ENCODE results near the gene ATP2A1.
"Not testable (repeated sequence)": the region's sequence is repeated elsewhere in the genome, so short reads cannot be mapped to it uniquely, and the experiment has no call there.

The ATP2A1 gene

DNA sequence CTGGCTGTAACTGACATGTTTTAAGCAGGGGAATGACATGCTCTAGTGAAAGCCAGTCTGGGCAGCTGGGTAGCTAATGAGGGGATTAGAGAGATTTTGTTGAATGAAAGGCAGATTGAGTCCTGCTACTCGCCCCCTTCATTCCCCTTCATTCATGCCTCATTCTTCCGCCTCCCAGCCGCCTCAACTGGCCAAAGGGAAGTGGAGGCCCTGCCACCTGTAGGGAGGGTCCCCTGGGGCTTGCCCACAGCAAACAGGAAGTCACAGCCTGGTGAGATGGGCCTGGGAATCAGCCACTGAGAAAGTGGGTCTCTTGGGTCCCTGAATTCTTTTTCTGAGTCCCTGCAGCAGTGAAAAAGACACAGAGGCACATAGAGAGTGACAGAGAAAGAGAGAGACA, 52.4 kb downstream of the ATP2A1 start:
- no peak for TF ChIP-seq Cebpa-rat (IDR thresholded peaks at IDR 0.05)
- Histone ChIP-seq H3K27me3 (no peaks in the 10 kb centered on the region), H3K4me3 (peak overlapping the region; percentile 93), H3K36me3 (peaks cover 27% of the 10 kb centered on the region), H3K4me2 (peak overlapping the region; percentile 99), H3K9me3 (no peaks in the 10 kb centered on the region), H3K4me1 (peaks cover 84% of the 10 kb centered on the region), H3K9ac (peak overlapping the region; percentile 99), H3K27ac (peak overlapping the region; percentile 99), H4K20me1 (peaks cover 13% of the 10 kb centered on the region)

- TF ChIP-seq Cebpa-rat (IDR thresholded peaks at IDR 0.05): no peak
- Histone ChIP-seq H3K4me2 (peak within 1 kb of the TSS; percentile 99), H3K4me1 (peaks cover 87% of the 10 kb centered on the region), H3K27me3 (no peaks in the 10 kb centered on the region), H3K9ac (peak within 1 kb of the TSS; percentile 99), H3K4me3 (peak within 1 kb of the TSS; percentile 93), H3K27ac (peak within 1 kb of the TSS; percentile 99), H3K9me3 (no peaks in the 10 kb centered on the region), H4K20me1 (peaks cover 21% of the 10 kb centered on the region), H3K36me3 (peaks cover 39% of the 10 kb centered on the region)
Observed at GRCh38 chr16:28931801-28932225, 53.5 kb downstream of the ATP2A1 start, which contains the start of gene CD19. Gene CD19 (plus strand): TSS chr16:28931971. CDS start chr16:28932001, 30 bp downstream.

DNA sequence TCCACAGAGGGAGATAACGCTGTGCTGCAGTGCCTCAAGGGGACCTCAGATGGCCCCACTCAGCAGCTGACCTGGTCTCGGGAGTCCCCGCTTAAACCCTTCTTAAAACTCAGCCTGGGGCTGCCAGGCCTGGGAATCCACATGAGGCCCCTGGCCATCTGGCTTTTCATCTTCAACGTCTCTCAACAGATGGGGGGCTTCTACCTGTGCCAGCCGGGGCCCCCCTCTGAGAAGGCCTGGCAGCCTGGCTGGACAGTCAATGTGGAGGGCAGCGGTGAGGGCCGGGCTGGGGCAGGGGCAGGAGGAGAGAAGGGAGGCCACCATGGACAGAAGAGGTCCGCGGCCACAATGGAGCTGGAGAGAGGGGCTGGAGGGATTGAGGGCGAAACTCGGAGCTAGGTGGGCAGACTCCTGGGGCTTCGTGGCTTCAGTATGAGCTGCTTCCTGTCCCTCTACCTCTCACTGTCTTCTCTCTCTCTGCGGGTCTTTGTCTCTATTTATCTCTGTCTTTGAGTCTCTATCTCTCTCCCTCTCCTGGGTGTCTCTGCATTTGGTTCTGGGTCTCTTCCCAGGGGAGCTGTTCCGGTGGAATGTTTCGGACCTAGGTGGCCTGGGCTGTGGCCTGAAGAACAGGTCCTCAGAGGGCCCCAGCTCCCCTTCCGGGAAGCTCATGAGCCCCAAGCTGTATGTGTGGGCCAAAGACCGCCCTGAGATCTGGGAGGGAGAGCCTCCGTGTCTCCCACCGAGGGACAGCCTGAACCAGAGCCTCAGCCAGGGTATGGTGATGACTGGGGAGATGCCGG, 54.3 kb downstream of the ATP2A1 start:
- Histone ChIP-seq H3K4me1 (peaks cover 83% of the 10 kb centered on the region), H3K27ac (peak overlapping the region; percentile 99), H3K27me3 (no peaks in the 10 kb centered on the region), H3K9ac (peak overlapping the region; percentile 99), H3K9me3 (no peaks in the 10 kb centered on the region), H3K4me3 (peak overlapping the region; percentile 93), H4K20me1 (peaks cover 28% of the 10 kb centered on the region), H3K4me2 (peak overlapping the region; percentile 99), H3K36me3 (peaks cover 46% of the 10 kb centered on the region)
- no peak for TF ChIP-seq Cebpa-rat (IDR thresholded peaks at IDR 0.05)

- TF ChIP-seq Cebpa-rat (IDR thresholded peaks at IDR 0.05): no peak
- Histone ChIP-seq H3K4me1 (peaks cover 77% of the 10 kb centered on the region), H3K4me3 (peak overlapping the region; percentile 93), H3K9ac (peak overlapping the region; percentile 99), H3K27me3 (no peaks in the 10 kb centered on the region), H4K20me1 (peaks cover 33% of the 10 kb centered on the region), H3K9me3 (no peaks in the 10 kb centered on the region), H3K4me2 (peak overlapping the region; percentile 99), H3K36me3 (peaks cover 52% of the 10 kb centered on the region), H3K27ac (peak overlapping the region; percentile 99)
Observed at GRCh38 chr16:28933171-28933570, 54.9 kb downstream of the ATP2A1 start.

DNA sequence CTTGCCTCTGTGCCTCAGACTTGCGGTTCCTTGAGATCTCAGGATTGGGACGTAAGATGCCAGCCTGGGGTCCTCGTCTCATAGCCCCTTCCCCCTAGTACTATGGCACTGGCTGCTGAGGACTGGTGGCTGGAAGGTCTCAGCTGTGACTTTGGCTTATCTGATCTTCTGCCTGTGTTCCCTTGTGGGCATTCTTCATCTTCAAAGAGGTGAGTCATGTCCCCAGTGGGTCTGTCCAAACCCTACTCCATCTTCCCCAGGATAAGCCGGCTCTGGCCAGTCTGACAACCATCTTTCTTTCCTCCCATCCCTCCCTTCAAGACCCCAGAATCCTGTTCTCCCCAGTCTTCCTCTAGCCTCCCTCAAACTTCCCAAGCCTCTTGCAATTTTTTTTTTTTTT, 57.1 kb downstream of the ATP2A1 start:
- Histone ChIP-seq H3K4me1 (peaks cover 55% of the 10 kb centered on the region), H3K27me3 (no peaks in the 10 kb centered on the region), H4K20me1 (peaks cover 50% of the 10 kb centered on the region), H3K4me3 (no peak overlapping the region), H3K9ac (no peak overlapping the region), H3K36me3 (peaks cover 74% of the 10 kb centered on the region), H3K27ac (no peak overlapping the region), H3K4me2 (peak overlapping the region; percentile 99), H3K9me3 (no peaks in the 10 kb centered on the region)
- no peak for TF ChIP-seq Cebpa-rat (IDR thresholded peaks at IDR 0.05)

DNA sequence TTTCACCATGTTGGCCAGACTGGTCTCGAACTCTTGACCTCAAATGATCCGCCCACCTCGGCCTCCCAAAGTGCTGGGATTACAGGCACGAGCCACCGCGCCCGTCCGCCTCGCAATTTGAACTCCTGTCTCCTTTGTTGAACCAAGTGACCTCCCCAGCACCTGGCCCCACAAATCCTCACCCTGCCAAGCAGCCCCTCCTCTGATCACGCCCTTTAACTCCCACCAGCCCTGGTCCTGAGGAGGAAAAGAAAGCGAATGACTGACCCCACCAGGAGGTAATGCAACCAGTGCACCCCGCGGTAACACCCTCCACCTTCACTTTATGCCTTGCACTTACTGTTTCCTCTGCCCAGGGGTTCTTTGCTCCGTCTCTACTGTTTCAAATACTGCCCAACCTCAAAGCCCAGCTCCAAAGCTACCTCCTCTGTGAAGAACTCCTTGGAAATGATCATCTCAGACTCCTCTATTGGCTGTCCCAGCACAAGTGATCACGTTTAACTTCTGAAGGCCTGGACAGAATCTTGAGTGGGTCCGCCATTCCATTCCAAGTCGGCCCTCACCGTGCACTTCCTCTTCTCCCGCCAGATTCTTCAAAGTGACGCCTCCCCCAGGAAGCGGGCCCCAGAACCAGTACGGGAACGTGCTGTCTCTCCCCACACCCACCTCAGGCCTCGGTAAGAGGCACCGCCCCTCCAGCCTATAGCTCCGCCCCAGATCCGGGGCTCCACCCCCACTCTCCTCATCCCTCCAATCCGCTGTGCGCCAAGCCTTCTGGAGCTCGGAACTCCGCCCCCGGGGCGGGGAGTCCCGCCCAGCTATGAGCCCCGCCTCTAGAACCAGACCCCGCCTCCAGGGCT, 57.9 kb downstream of the ATP2A1 start:
- H3K9ac ChIP-seq: peak overlapping the region; percentile 29; the same call in 1 of the 2 replicates

DNA sequence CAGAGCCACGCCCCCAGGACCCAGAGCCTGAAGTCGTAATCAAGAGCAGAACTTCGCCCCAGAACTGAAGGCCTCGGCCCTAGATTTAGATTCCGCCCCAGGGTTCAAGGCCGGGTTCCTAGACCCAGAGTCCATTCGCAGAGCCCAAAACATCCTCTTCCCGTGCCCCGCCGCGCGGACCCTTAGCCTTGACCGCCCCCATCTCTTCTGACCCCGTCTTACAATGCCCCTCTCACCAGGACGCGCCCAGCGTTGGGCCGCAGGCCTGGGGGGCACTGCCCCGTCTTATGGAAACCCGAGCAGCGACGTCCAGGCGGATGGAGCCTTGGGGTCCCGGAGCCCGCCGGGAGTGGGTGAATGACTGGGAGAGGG, 58.5 kb downstream of the ATP2A1 start:
- H3K9me3 ChIP-seq: no peaks in the 10 kb centered on the region
- peaks cover 42% of the 10 kb centered on the region for H3K4me1 ChIP-seq
- H3K4me2 ChIP-seq: no peak overlapping the region
- H3K4me3 ChIP-seq: no peak overlapping the region
- no peak for TF ChIP-seq Cebpa-rat (IDR thresholded peaks at IDR 0.05)
- no peak overlapping the region for H3K27ac ChIP-seq
- no peaks in the 10 kb centered on the region for H3K27me3 ChIP-seq
- H4K20me1 ChIP-seq: peaks cover 50% of the 10 kb centered on the region
- peaks cover 75% of the 10 kb centered on the region for H3K36me3 ChIP-seq
- no peak overlapping the region for H3K9ac ChIP-seq

More for the DNA sequence above, 57.9 kb downstream of the ATP2A1 start:
- peaks cover 47% of the 10 kb centered on the region for H3K4me1 ChIP-seq
- no peaks in the 10 kb centered on the region for H3K27me3 ChIP-seq
- no peak for TF ChIP-seq Cebpa-rat (IDR thresholded peaks at IDR 0.05)
- H3K36me3 ChIP-seq: peaks cover 75% of the 10 kb centered on the region
- H3K27ac ChIP-seq: peak overlapping the region; percentile 35; the same call in 1 of the 2 replicates
- H4K20me1 ChIP-seq: peaks cover 50% of the 10 kb centered on the region
- H3K4me2 ChIP-seq: peak overlapping the region; percentile 99
- no peaks in the 10 kb centered on the region for H3K9me3 ChIP-seq
- no peak overlapping the region for H3K4me3 ChIP-seq

- H3K27ac ChIP-seq: no peak overlapping the region
- H3K9me3 ChIP-seq: no peaks in the 10 kb centered on the region
- peaks cover 50% of the 10 kb centered on the region for H4K20me1 ChIP-seq
- H3K4me1 ChIP-seq: peaks cover 42% of the 10 kb centered on the region
- H3K36me3 ChIP-seq: peaks cover 75% of the 10 kb centered on the region
- no peaks in the 10 kb centered on the region for H3K27me3 ChIP-seq
- H3K9ac ChIP-seq: no peak overlapping the region
- TF ChIP-seq Cebpa-rat (IDR thresholded peaks at IDR 0.05): no peak
- no peak overlapping the region for H3K4me3 ChIP-seq
- no peak overlapping the region for H3K4me2 ChIP-seq
Observed at GRCh38 chr16:28937222-28937876, 59.1 kb downstream of the ATP2A1 start.

GRCh38 chr16:28938721-28939120, 60.4 kb downstream of the ATP2A1 start:
- H4K20me1 ChIP-seq: peaks cover 50% of the 10 kb centered on the region
- H3K27ac ChIP-seq: no peak overlapping the region
- no peak for TF ChIP-seq Cebpa-rat (IDR thresholded peaks at IDR 0.05)
- no peak overlapping the region for H3K4me3 ChIP-seq
- no peaks in the 10 kb centered on the region for H3K27me3 ChIP-seq
- H3K4me1 ChIP-seq: peaks cover 42% of the 10 kb centered on the region
- no peak overlapping the region for H3K9ac ChIP-seq
- H3K9me3 ChIP-seq: no peaks in the 10 kb centered on the region
- peaks cover 67% of the 10 kb centered on the region for H3K36me3 ChIP-seq
- no peak overlapping the region for H3K4me2 ChIP-seq

GRCh38 chr16:28939825-28940224, 61.5 kb downstream of the ATP2A1 start:
- H3K9me3 ChIP-seq, H3K4me3 ChIP-seq, H3K4me2 ChIP-seq, H3K27ac ChIP-seq, H3K9ac ChIP-seq, H3K27me3 ChIP-seq: not testable (repeated sequence)
- H4K20me1 ChIP-seq: peaks cover 45% of the 10 kb centered on the region
- H3K36me3 ChIP-seq: peaks cover 57% of the 10 kb centered on the region
- peaks cover 42% of the 10 kb centered on the region for H3K4me1 ChIP-seq
